Liver (tissue), 9 donors: ENCODE data around the gene SLC6A8. TPM values are rescaled to one million over a fixed set of nuclear protein-coding genes. Genes with fewer than 3 reads are reported as not detected.

Experiments
- DNase-seq: peaks from one replicate; pipeline ENCODE4 v3.0.0-alpha.2; 2017; ENCODE audit warnings: low spot score
- H3K27ac ChIP-seq, 2 donors: one replicate each; pipeline ENCODE4 v1.7.0; 2013; ENCODE audit warnings: inconsistent platforms in 2 of 2, low read length in 2 of 2, control low read depth in 1 of 2, low read depth in 1 of 2, mild to moderate bottlenecking in 1 of 2
- H3K27me3 ChIP-seq, 4 donors: one replicate each; pipeline versions ENCODE4 v1.6.1 to v1.7.0; 2013; ENCODE audit warnings: low read length in 3 of 4, inconsistent platforms in 1 of 4, mild to moderate bottlenecking in 1 of 4, moderate library complexity in 1 of 4; ENCODE audit not compliant: control insufficient read depth in 4 of 4, insufficient read depth in 4 of 4
- H3K36me3 ChIP-seq, 4 donors: one replicate each; pipeline versions ENCODE4 v1.6.1 to v1.7.0; 2013; ENCODE audit warnings: low read length in 3 of 4, mild to moderate bottlenecking in 3 of 4, low read depth in 1 of 4, moderate library complexity in 1 of 4; ENCODE audit not compliant: control insufficient read depth in 4 of 4, insufficient read depth in 3 of 4
- H3K4me1 ChIP-seq, 4 donors: one replicate each; pipeline versions ENCODE4 v1.6.1 to v1.7.0; 2013; ENCODE audit warnings: low read length in 3 of 4, mild to moderate bottlenecking in 3 of 4, moderate library complexity in 1 of 4; ENCODE audit not compliant: control insufficient read depth in 4 of 4, insufficient read depth in 4 of 4
- H3K4me3 ChIP-seq, 3 donors: one replicate each; pipeline versions ENCODE4 v1.6.1 to v1.7.0; 2013; ENCODE audit warnings: low read length in 3 of 3, control low read depth in 1 of 3, low read depth in 1 of 3, mild to moderate bottlenecking in 1 of 3
- H3K9ac ChIP-seq, 2 donors: one replicate each; pipeline ENCODE4 v1.7.0; 2013; ENCODE audit warnings: low read length in 2 of 2, mild to moderate bottlenecking in 2 of 2, moderate library complexity in 2 of 2, control low read depth in 1 of 2, low read depth in 1 of 2
- H3K9me3 ChIP-seq, 4 donors: one replicate each; pipeline versions ENCODE4 v1.6.1 to v1.7.0; 2013; ENCODE audit warnings: low read length in 3 of 4; ENCODE audit not compliant: control insufficient read depth in 4 of 4
- ATF3 ChIP-seq: IDR thresholded peaks from 2 replicates; pipeline ENCODE4 v1.6.1; 2016; ENCODE audit warnings: antibody characterized with exemption
- CTCF ChIP-seq: fragments of 150-350 bp; IDR thresholded peaks from 2 replicates; pipeline ENCODE4 v1.5.1; 2017; ENCODE audit warnings: improper control_type of control experiment, low read depth, low read length; ENCODE audit not compliant: missing input control
- EGR1 ChIP-seq, 2 donors: IDR thresholded peaks; 2 replicates each; pipeline ENCODE4 v1.6.1; 2016 to 2018; ENCODE audit warnings: antibody characterized with exemption in 2 of 2, low read depth in 2 of 2
- GABPA ChIP-seq, 2 donors: IDR thresholded peaks in 1 of 2; conservative IDR thresholded peaks in 1 of 2; 2 replicates each; pipeline ENCODE4 v1.6.1; 2016; ENCODE audit warnings: antibody characterized with exemption in 2 of 2, mild to moderate bottlenecking in 1 of 2, moderate library complexity in 1 of 2
- HNF4A ChIP-seq, 2 donors: conservative IDR thresholded peaks; 2 replicates each; pipeline ENCODE4 v1.6.1; 2016; ENCODE audit warnings: antibody characterized with exemption in 2 of 2, mild to moderate bottlenecking in 2 of 2
- HNF4G ChIP-seq: IDR thresholded peaks from 2 replicates; pipeline ENCODE4 v1.6.1; 2016; ENCODE audit warnings: antibody characterized with exemption
- MAX ChIP-seq: IDR thresholded peaks from 2 replicates; pipeline ENCODE4 v1.6.1; 2016; ENCODE audit warnings: antibody characterized with exemption
- NR2F2 ChIP-seq: IDR thresholded peaks from 2 replicates; pipeline ENCODE4 v1.6.1; 2016; ENCODE audit warnings: antibody characterized with exemption
- RAD21 ChIP-seq, 2 donors: IDR thresholded peaks; 2 replicates each; pipeline ENCODE4 v1.6.1; 2016; ENCODE audit warnings: antibody characterized with exemption in 2 of 2, mild to moderate bottlenecking in 2 of 2
- REST ChIP-seq: IDR thresholded peaks from 2 replicates; pipeline ENCODE4 v1.6.1; 2016; ENCODE audit warnings: antibody characterized with exemption, mild to moderate bottlenecking
- RXRA ChIP-seq, 2 donors: IDR thresholded peaks; 2 replicates each; pipeline ENCODE4 v1.6.1; 2017 to 2018; ENCODE audit warnings: antibody characterized with exemption in 2 of 2, mild to moderate bottlenecking in 1 of 2
- SP1 ChIP-seq: IDR thresholded peaks from 2 replicates; pipeline ENCODE4 v1.6.1; 2018; ENCODE audit warnings: antibody characterized with exemption, mild to moderate bottlenecking
- TAF1 ChIP-seq: conservative IDR thresholded peaks from 2 replicates; pipeline ENCODE4 v1.6.1; 2016; ENCODE audit warnings: antibody characterized with exemption, mild to moderate bottlenecking
- ZBTB33 ChIP-seq: IDR thresholded peaks from 2 replicates; pipeline ENCODE4 v1.6.1; 2016; ENCODE audit warnings: antibody characterized with exemption
- WGBS: extraction: QIAGEN DNeasy Blood & Tissue Kit; methylation state at CpG from one replicate; pipeline ENCODE4 v1.1.7; 2013; 5-methylcytosine and 5-hydroxymethylcytosine counted together
- polyA plus RNA-seq, 2 donors: library from polyadenylated mRNA; stranded (reverse) in 1 of 2; unstranded in 1 of 2; fragments of 200-250 nt in 1 of 2; fragments of >200 nt in 1 of 2; fragmentation: Nextera tagmentation in 1 of 2; extraction: Ambion mirVana in 1 of 2; gene quantifications; one replicate each; pipeline versions ENCODE4 v1.2.1 to v1.2.3, GENCODE V29; 2013 to 2015
- total RNA-seq, 2 donors: library from RNA; depleted of rRNA; stranded (reverse); fragments of >200 nt; gene quantifications; one replicate each; pipeline ENCODE4 v1.2.3, GENCODE V29; 2014
- donor health status: healthy.
- donor health status: healthy.
- donor health status: healthy.
- donor health status: healthy.
- donor health status: healthy.

SLC6A8 gene
- total and polyA plus RNA-seq, 4 donors: 0.25 to 44.4 (median 1.4) TPM

GRCh38 chrX:153709726-153710674, 22.3 kb downstream of the SLC6A8 start:
- Histone ChIP-seq H3K27ac (no peak overlapping the region), H3K4me1 (no peaks in the 10 kb centered on the region), H3K4me3 (no peak overlapping the region), H3K9me3 (no peaks in the 10 kb centered on the region), H3K27me3 (no peaks in the 10 kb centered on the region), H3K9ac (no peak overlapping the region), H3K36me3 (peaks cover 8 to 29% (median 13%) of the 10 kb centered on the region in 4 donors)
- WGBS: 94% methylated on average over 27 of the region's 27 CpGs
- DNase-seq: no peak
- TF ChIP-seq EGR1 (IDR thresholded peaks at IDR 0.05; ENCODE audit: low read depth in 2 of 2) (no peak), SP1 (no peak), NR2F2 (no peak), MAX (no peak), REST (no peak)

- TF ChIP-seq NR2F2: no peak
- no peak for TF ChIP-seq HNF4A (conservative IDR thresholded peaks at IDR 0.05)
- no peak for TF ChIP-seq GABPA (IDR thresholded peaks at IDR 0.05 in 1 of 2, conservative IDR thresholded peaks at IDR 0.05 in 1 of 2)
- TF ChIP-seq ATF3: no peak
- no peak for TF ChIP-seq MAX
- no peak for TF ChIP-seq RXRA (IDR thresholded peaks at IDR 0.05)
- TF ChIP-seq ZBTB33: no peak
- no peak for TF ChIP-seq CTCF
- TF ChIP-seq TAF1: no peak
- no peak for TF ChIP-seq HNF4G
- no peak for TF ChIP-seq RAD21 (IDR thresholded peaks at IDR 0.05)
- H3K4me1 ChIP-seq: no peaks in the 10 kb centered on the region
- H3K9ac ChIP-seq: no peak overlapping the region
- 88% methylated on average over 3 of the region's 3 CpGs for WGBS
- H3K4me3 ChIP-seq: no peak overlapping the region
- DNase-seq: no peak
- H3K9me3 ChIP-seq: no peaks in the 10 kb centered on the region
- peaks cover 7 to 43% (median 20%) of the 10 kb centered on the region in 4 donors for H3K36me3 ChIP-seq
- H3K27ac ChIP-seq: no peak overlapping the region
- no peaks in the 10 kb centered on the region for H3K27me3 ChIP-seq
Observed at GRCh38 chrX:153714256-153714655, 26.5 kb downstream of the SLC6A8 start.
